ENCODE measurements around the gene CCNT1. TPM values are rescaled to one million over a fixed set of nuclear protein-coding genes. Genes with fewer than 3 reads are reported as not detected.
"Not testable (repeated sequence)": the region's sequence is repeated elsewhere in the genome, so short reads cannot be mapped to it uniquely, and the experiment has no call there.

The CCNT1 gene
- polyA plus RNA-seq, 2 of the 4 experiments (the other 2 are of a cell fraction): 13.0 to 54.5 TPM

DNA sequence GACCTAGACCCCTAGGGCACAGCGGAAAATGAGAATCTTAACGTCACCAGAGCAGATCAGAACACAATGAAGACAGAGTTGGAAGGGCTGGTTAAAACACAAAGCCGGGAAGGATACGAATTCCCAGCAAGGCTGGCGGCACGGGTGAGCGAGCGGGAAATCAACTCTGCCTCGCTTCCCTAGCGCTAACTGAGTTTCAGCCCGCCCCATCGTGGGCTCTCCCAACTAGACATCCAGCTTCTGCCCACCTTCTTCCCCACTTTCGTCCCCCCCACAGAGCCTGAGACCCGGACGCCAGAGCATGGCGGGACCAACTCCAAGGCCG, 377 bp downstream of the CCNT1 start:
- POLR2A ChIA-PET: no interaction called here
- no peak for FAIRE-seq
- CTCF ChIA-PET: interaction anchor here (1.0 to 1.5 kb wide), 3 partner anchors 30 to 175 kb away, joined by 3 to 4 read pairs (median 4); no protein-coding TSS in a partner anchor
- TF ChIP-seq, protein P1, sequence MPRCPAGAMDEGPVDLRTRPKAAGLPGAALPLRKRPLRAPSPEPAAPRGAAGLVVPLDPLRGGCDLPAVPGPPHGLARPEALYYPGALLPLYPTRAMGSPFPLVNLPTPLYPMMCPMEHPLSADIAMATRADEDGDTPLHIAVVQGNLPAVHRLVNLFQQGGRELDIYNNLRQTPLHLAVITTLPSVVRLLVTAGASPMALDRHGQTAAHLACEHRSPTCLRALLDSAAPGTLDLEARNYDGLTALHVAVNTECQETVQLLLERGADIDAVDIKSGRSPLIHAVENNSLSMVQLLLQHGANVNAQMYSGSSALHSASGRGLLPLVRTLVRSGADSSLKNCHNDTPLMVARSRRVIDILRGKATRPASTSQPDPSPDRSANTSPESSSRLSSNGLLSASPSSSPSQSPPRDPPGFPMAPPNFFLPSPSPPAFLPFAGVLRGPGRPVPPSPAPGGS (IDR thresholded peaks at IDR 0.05): no peak
- TF ChIP-seq PHF8 (IDR thresholded peaks at IDR 0.05; ENCODE audit: borderline replicate concordance, low read depth): 0 out of 2 replicates have a peak, but pooled peaks have one; percentile 86
- no peak for TF ChIP-seq JUN (IDR thresholded peaks at IDR 0.05)
- TF ChIP-seq CBX2 (IDR thresholded peaks at IDR 0.05; ENCODE audit: borderline replicate concordance, low read depth): no peak
- TF ChIP-seq, protein P2, sequence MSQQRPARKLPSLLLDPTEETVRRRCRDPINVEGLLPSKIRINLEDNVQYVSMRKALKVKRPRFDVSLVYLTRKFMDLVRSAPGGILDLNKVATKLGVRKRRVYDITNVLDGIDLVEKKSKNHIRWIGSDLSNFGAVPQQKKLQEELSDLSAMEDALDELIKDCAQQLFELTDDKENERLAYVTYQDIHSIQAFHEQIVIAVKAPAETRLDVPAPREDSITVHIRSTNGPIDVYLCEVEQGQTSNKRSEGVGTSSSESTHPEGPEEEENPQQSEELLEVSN (IDR thresholded peaks at IDR 0.05; ENCODE audit: borderline replicate concordance, low read depth): peak; percentile 19; the same call in 1 of the 2 replicates
- peaks cover 18% of the 10 kb centered on the region for H3K4me1 ChIP-seq
- peaks cover 16% of the 10 kb centered on the region for H3K9me3 ChIP-seq
- peak overlapping the region; percentile 93 for H3K27ac ChIP-seq
- H3K4me3 ChIP-seq: peak overlapping the region; percentile 72
- DNase-seq (ENCODE audit: low read depth in 1 of 2, low spot score in 1 of 2): no peak
- H3K4me2 ChIP-seq: peak overlapping the region; percentile 79
- peak; percentile 8 to 17; a peak in 3 of 6 replicates for ATAC-seq
- under 1% methylated on average over 17 of the region's 17 CpGs for WGBS (ENCODE audit: missing lambda C conversion rate)

DNA sequence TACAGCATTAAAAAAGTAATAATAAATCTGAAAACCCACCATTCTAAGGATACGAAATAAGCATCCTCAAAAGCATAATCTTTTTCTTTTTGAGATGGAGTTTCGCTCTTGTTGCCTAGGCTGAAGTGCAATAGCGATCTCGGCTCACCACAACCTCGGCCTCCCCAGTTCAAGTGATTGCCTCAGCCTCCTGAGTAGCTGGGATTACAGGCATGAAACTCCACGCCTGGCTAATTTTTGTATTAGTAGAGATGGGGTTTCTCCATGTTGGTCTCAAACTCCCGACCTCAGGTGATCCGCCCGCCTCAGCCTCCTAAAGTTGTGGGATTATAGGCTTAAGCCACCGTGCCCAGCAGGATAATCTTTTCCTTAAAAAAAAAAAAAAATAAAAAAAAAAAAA, 4.3 kb downstream of the CCNT1 start:
- no peaks in the 10 kb centered on the region for H3K9me3 ChIP-seq
- TF ChIP-seq, protein P2 (IDR thresholded peaks at IDR 0.05; ENCODE audit: borderline replicate concordance, low read depth): no peak
- TF ChIP-seq RCOR1 (IDR thresholded peaks at IDR 0.05; ENCODE audit: low read depth, low read length): no peak
- no peak for TF ChIP-seq TP53 (CRISPR knock-in tag; IDR thresholded peaks at IDR 0.05)
- TF ChIP-seq, protein P3, sequence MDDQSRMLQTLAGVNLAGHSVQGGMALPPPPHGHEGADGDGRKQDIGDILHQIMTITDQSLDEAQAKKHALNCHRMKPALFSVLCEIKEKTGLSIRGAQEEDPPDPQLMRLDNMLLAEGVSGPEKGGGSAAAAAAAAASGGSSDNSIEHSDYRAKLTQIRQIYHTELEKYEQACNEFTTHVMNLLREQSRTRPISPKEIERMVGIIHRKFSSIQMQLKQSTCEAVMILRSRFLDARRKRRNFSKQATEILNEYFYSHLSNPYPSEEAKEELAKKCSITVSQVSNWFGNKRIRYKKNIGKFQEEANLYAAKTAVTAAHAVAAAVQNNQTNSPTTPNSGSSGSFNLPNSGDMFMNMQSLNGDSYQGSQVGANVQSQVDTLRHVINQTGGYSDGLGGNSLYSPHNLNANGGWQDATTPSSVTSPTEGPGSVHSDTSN (IDR thresholded peaks at IDR 0.05): no peak
- TF ChIP-seq NFE2L2 (conservative IDR thresholded peaks at IDR 0.05; ENCODE audit: low read length): no peak
- no peak for TF ChIP-seq HEYL (CRISPR knock-in tag; IDR thresholded peaks at IDR 0.05)
- no peak for TF ChIP-seq ZNF302 (CRISPR knock-in tag; IDR thresholded peaks at IDR 0.05)
- TF ChIP-seq, protein P4, sequence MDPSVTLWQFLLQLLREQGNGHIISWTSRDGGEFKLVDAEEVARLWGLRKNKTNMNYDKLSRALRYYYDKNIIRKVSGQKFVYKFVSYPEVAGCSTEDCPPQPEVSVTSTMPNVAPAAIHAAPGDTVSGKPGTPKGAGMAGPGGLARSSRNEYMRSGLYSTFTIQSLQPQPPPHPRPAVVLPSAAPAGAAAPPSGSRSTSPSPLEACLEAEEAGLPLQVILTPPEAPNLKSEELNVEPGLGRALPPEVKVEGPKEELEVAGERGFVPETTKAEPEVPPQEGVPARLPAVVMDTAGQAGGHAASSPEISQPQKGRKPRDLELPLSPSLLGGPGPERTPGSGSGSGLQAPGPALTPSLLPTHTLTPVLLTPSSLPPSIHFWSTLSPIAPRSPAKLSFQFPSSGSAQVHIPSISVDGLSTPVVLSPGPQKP (IDR thresholded peaks at IDR 0.05; ENCODE audit: low read depth, low read length): no peak
- TF ChIP-seq, protein P5, sequence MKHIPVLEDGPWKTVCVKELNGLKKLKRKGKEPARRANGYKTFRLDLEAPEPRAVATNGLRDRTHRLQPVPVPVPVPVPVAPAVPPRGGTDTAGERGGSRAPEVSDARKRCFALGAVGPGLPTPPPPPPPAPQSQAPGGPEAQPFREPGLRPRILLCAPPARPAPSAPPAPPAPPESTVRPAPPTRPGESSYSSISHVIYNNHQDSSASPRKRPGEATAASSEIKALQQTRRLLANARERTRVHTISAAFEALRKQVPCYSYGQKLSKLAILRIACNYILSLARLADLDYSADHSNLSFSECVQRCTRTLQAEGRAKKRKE (CRISPR knock-in tag; IDR thresholded peaks at IDR 0.05; ENCODE audit: low read depth): no peak
- TF ChIP-seq RNF2 (IDR thresholded peaks at IDR 0.05; ENCODE audit: borderline replicate concordance, low read depth): no peak
- TF ChIP-seq FOSB (CRISPR knock-in tag; IDR thresholded peaks at IDR 0.05): no peak
- TF ChIP-seq RAD21 (conservative IDR thresholded peaks at IDR 0.05 in 1 of 2, IDR thresholded peaks at IDR 0.05 in 1 of 2): no peak
- TF ChIP-seq KDM5A (IDR thresholded peaks at IDR 0.05): no peak
- WGBS (ENCODE audit: missing lambda C conversion rate): 90% methylated on average over 10 of the region's 10 CpGs
- ChIA-PET CTCF (interaction anchor here (0.6 kb wide), 1 partner anchor 69 kb away, joined by 3 read pairs; no protein-coding TSS in a partner anchor), POLR2A (interaction anchor here (1.1 kb wide), 1 partner anchor 30 kb away, joined by 3 read pairs; the partner anchor contains the start of gene KANSL2)
- no peak for ATAC-seq
- no peak for DNase-seq (ENCODE audit: low read depth in 1 of 2, low spot score in 1 of 2)
- no peak overlapping the region for H3K27ac ChIP-seq
- H3K4me1 ChIP-seq: peaks cover 18% of the 10 kb centered on the region
- H3K4me3 ChIP-seq: no peak overlapping the region
- no peak for FAIRE-seq
- H3K4me2 ChIP-seq: no peak overlapping the region

DNA sequence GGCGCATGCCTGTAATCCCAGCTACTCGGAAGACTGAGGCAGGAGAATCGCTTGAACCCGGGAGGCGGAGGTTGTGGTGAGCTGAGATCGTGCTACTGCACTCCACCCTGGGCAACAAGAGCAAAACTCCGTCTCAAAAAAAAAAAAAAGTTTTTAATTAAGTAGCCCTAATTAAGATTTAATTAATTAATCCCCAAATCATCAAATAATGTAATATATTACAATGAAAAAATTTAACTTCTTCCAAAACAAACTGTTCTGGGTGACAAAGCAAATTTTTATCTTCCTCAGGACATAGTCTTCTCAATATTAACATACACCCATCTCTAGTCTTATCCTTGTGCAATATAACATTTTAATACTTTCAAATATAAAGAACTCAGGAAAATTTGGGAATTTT, 17.7 kb downstream of the CCNT1 start:
- H3K27ac ChIP-seq; FAIRE-seq; CTCF ChIA-PET; H3K9me3 ChIP-seq; H3K4me1 ChIP-seq; POLR2A ChIA-PET; ATAC-seq; H3K4me3 ChIP-seq; DNase-seq (ENCODE audit: low read depth in 1 of 2, low spot score in 1 of 2); H3K4me2 ChIP-seq: not testable (repeated sequence)
- WGBS (ENCODE audit: missing lambda C conversion rate): 92% methylated on average over 7 of the region's 7 CpGs

Measured in A549 (cell line).